AG09309 (cell line): Measurements from ENCODE around the gene FNBP1.

Experiments used
- DNase-seq: peaks from one replicate; pipeline ENCODE4 v3.0.0-alpha.2; 2010; ENCODE audit warnings: low read depth
- H3K4me3 ChIP-seq: 2 replicates; pipeline ENCODE4 v1.5.1; 2011; ENCODE audit warnings: mild to moderate bottlenecking, low read depth, low read length, moderate library complexity; ENCODE audit not compliant: control insufficient read depth
- CTCF ChIP-seq: IDR thresholded peaks from 2 replicates; pipeline ENCODE4 v1.5.1; 2011; ENCODE audit warnings: mild to moderate bottlenecking, low read depth, low read length, inconsistent platforms; ENCODE audit not compliant: insufficient read depth, control insufficient read depth; ENCODE audit errors: missing control alignments

The FNBP1 gene

GRCh38 chr9:130042885-130043653 lies at the start of gene FNBP1:
TSS of gene FNBP1 (minus strand) at chr9:130043189. CDS start at chr9:130042975, 214 bp downstream.
- peak within 1 kb of the TSS; percentile 95 for H3K4me3 ChIP-seq
- no peak for DNase-seq
- no peak for TF ChIP-seq CTCF

- no peak overlapping the region for H3K4me3 ChIP-seq
- no peak for TF ChIP-seq CTCF
- DNase-seq, result no peak
Observed at GRCh38 chr9:130090915-130091314, 47.9 kb upstream of the FNBP1 start.

- no peak for TF ChIP-seq CTCF
- H3K4me3 ChIP-seq, result no peak overlapping the region
- no peak for DNase-seq
Observed at GRCh38 chr9:130089141-130089540, 46.2 kb upstream of the FNBP1 start.

GRCh38 chr9:130088051-130088450 lies 45.1 kb upstream of the FNBP1 start:
- H3K4me3 ChIP-seq, result no peak overlapping the region
- no peak for TF ChIP-seq CTCF
- no peak for DNase-seq

GRCh38 chr9:130084337-130084736 lies 41.3 kb upstream of the FNBP1 start:
- H3K4me3 ChIP-seq, result no peak overlapping the region
- DNase-seq, result no peak
- no peak for TF ChIP-seq CTCF

GRCh38 chr9:130078547-130078946 lies 35.6 kb upstream of the FNBP1 start:
- no peak overlapping the region for H3K4me3 ChIP-seq
- no peak for TF ChIP-seq CTCF
- no peak for DNase-seq
